Measurements from ENCODE around the gene DNAJB9.

DNAJB9 gene

GRCh38 chr7:108611268-108611667, 41.6 kb downstream of the DNAJB9 start:
- no peak for DNase-seq

- DNase-seq, result peak; percentile 59
Measured at GRCh38 chr7:108613147-108613948, 43.7 kb downstream of the DNAJB9 start.

GRCh38 chr7:108613949-108614381, 44.3 kb downstream of the DNAJB9 start:
- no peak for DNase-seq

- DNase-seq, result no peak
Measured at GRCh38 chr7:108614896-108615295, 45.2 kb downstream of the DNAJB9 start.

- DNase-seq, result no peak
Measured at GRCh38 chr7:108618056-108618455, 48.4 kb downstream of the DNAJB9 start.

GRCh38 chr7:108623220-108623619, 53.5 kb downstream of the DNAJB9 start:
- no peak for DNase-seq

Data from retina (tissue), 1 donor.